Panc1 (cell line): ENCODE measurements around the gene CHST11. TPM values are rescaled to one million over a fixed set of nuclear protein-coding genes. Genes with fewer than 3 reads are reported as not detected.

Experiments
- ATAC-seq: fragments of 200-7000 bp; cut with Tn5 transposase; 2 replicates; pipeline ENCODE4 v1.9.1; 2020; ENCODE audit warnings: mild to moderate bottlenecking, moderate library complexity
- BruUV-seq: library from RNA; stranded (reverse); fragments of 400-500 nt; replicated peaks from 2 replicates; lab custom pipeline; 2021; lab: Mats Ljungman, UMichigan
- CTCF ChIA-PET: fragments of 300-600 bp; sonication (Branson Sonifier 250); formaldehyde crosslinking; loops from one replicate; lab custom pipeline; 2022; ENCODE audit warnings: antibody characterized with exemption; lab: Charles Lee
- POLR2A ChIA-PET: fragments of 300-600 bp; sonication (Branson Sonifier 250); formaldehyde crosslinking; loops from one replicate; lab custom pipeline; 2022; ENCODE audit warnings: antibody characterized with exemption; lab: Charles Lee
- DNase-seq: peaks from one replicate; pipeline ENCODE4 v3.0.0-alpha.2; 2010; ENCODE audit warnings: low read depth, low spot score
- H3K27ac ChIP-seq: 2 replicates; pipeline ENCODE4 v1.5.1; 2011; ENCODE audit warnings: mild to moderate bottlenecking, low read length, inconsistent platforms
- H3K27me3 ChIP-seq: fragments of 200-500 bp; sonication (Bioruptor generic); 2 replicates; pipeline ENCODE4 v1.6.0; 2014; ENCODE audit warnings: low read length, inconsistent platforms; ENCODE audit not compliant: control insufficient read depth, insufficient read depth
- H3K36me3 ChIP-seq: fragments of 200-500 bp; sonication (Bioruptor generic); 2 replicates; pipeline ENCODE4 v1.5.1; 2014; ENCODE audit warnings: inconsistent platforms, mild to moderate bottlenecking, low read length, moderate library complexity; ENCODE audit not compliant: control insufficient read depth, insufficient read depth
- H3K4me1 ChIP-seq: 2 replicates; pipeline ENCODE4 v1.5.1; 2011; ENCODE audit warnings: inconsistent platforms, mild to moderate bottlenecking, low read length, moderate library complexity; ENCODE audit not compliant: control insufficient read depth, insufficient read depth
- H3K4me3 ChIP-seq, 2 experiments: 2 replicates each; pipeline ENCODE4 v1.5.1; 2011 to 2012; ENCODE audit warnings: low read depth in 2 of 2, low read length in 2 of 2, mild to moderate bottlenecking in 2 of 2, inconsistent platforms in 1 of 2, moderate library complexity in 1 of 2
- H3K9me3 ChIP-seq: fragments of 200-500 bp; sonication (Bioruptor generic); 2 replicates; pipeline ENCODE4 v1.5.1; 2014; ENCODE audit warnings: low read depth, mild to moderate bottlenecking, inconsistent platforms, low read length, moderate library complexity; ENCODE audit not compliant: control insufficient read depth, insufficient read depth
- POLR2AphosphoS5 ChIP-seq: IDR thresholded peaks from 2 replicates; pipeline ENCODE4 v1.6.1; 2012; ENCODE audit warnings: mild to moderate bottlenecking, low read depth, low read length, moderate library complexity
- REST ChIP-seq, 2 experiments: IDR thresholded peaks; 2 replicates each; pipeline ENCODE4 v1.6.1; 2011 to 2012; ENCODE audit warnings: low read depth in 2 of 2, control low read depth in 1 of 2, low read length in 1 of 2, mild to moderate bottlenecking in 1 of 2, moderate library complexity in 1 of 2; ENCODE audit not compliant: insufficient read depth in 1 of 2
- SIN3A ChIP-seq: IDR thresholded peaks from 2 replicates; pipeline ENCODE4 v1.6.1; 2012; ENCODE audit warnings: low read depth, mild to moderate bottlenecking, low read length, moderate library complexity, borderline replicate concordance; ENCODE audit not compliant: insufficient read depth
- TCF7L2 ChIP-seq: IDR thresholded peaks from 2 replicates; pipeline ENCODE4 v1.6.1; 2011; ENCODE audit warnings: mild to moderate bottlenecking, low read depth, low read length, inconsistent platforms
- in situ Hi-C: cut with HindIII; loops from 2 replicates; pipeline ENCODE4 v1.10.0; 2016; ENCODE audit warnings: low sequenced_read_pairs, low pct_unique_long_range_greater_than_20kb
- intact Hi-C: fragments of 100-400 bp; cut with micrococcal nuclease; formaldehyde crosslinking; loops from one replicate; pipeline ENCODE4 v1.10.0; 2022; ENCODE audit not compliant: unreplicated experiment
- total RNA-seq: library from RNA; stranded (reverse); gene quantifications from one replicate; pipeline ENCODE4 v1.2.1, GENCODE V29; 2021; ENCODE audit not compliant: unreplicated experiment
- TF ChIP-seq, protein P1 (sequence below): fragments of 450-650 bp; IDR thresholded peaks from 2 replicates; pipeline ENCODE4 v1.5.1; 2017; ENCODE audit warnings: mild to moderate bottlenecking

Gene CHST11
- total RNA-seq, 1 experiment from 2014 or later, result 11.4 TPM

- ATAC-seq, result no peak
- Histone ChIP-seq H3K27ac (no peak overlapping the region), H3K36me3 (no peaks in the 10 kb centered on the region), H3K4me3 (no peak overlapping the region), H3K4me1 (no peaks in the 10 kb centered on the region), H3K9me3 (no peaks in the 10 kb centered on the region), H3K27me3 (no peaks in the 10 kb centered on the region)
- intact Hi-C loops (no loop called here), in situ Hi-C loops (no loop called here)
- BruUV-seq, result no TSS peak
- ChIA-PET CTCF (no interaction called here), POLR2A (no interaction called here)
- DNase-seq, result no peak
- TF ChIP-seq, protein P1, sequence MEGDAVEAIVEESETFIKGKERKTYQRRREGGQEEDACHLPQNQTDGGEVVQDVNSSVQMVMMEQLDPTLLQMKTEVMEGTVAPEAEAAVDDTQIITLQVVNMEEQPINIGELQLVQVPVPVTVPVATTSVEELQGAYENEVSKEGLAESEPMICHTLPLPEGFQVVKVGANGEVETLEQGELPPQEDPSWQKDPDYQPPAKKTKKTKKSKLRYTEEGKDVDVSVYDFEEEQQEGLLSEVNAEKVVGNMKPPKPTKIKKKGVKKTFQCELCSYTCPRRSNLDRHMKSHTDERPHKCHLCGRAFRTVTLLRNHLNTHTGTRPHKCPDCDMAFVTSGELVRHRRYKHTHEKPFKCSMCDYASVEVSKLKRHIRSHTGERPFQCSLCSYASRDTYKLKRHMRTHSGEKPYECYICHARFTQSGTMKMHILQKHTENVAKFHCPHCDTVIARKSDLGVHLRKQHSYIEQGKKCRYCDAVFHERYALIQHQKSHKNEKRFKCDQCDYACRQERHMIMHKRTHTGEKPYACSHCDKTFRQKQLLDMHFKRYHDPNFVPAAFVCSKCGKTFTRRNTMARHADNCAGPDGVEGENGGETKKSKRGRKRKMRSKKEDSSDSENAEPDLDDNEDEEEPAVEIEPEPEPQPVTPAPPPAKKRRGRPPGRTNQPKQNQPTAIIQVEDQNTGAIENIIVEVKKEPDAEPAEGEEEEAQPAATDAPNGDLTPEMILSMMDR, result no peak
- TF ChIP-seq REST (IDR thresholded peaks at IDR 0.05; ENCODE audit: insufficient read depth in 1 of 2, low read depth in 2 of 2, low read length in 1 of 2), result no peak
- no peak for TF ChIP-seq SIN3A
- TF ChIP-seq POLR2AphosphoS5, result no peak
- no peak for TF ChIP-seq TCF7L2
These were observed 21.0 kb downstream of the CHST11 start for GRCh38 chr12:104477510-104478390.

DNA sequence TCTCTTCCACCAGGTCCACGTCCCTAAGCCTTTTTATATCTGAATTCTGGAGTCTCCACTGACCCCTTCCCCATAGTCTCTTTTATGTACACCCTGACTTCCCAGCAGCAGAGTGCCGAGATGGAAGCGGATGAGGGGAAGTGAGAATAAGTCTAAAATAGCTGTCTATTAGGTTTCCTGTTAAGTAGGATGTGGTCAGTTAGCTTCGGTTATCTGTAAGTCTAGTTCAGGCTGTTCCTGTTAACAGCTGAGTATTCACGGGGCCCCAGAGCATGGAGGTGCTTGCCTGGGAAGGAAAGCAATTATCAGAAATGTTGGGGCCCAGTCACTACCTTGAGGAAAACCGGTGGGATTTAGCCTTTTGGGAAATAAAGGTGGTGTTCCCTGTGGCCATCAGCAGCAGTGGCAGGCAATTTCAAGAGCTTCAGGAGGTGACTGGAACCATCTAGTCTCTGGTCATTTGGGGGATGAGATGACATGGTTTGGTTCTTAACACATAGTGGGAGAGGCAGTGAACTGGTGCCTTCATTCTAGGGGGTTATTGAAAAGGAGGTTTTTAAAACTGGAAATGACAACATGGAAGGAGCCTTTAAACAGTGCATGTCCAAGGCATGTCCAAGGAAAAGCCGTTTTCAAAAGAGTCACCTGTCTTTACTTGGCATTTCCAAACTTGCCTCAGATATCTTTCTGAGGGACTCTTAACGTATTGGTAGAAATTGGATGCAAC, 21.8 kb downstream of the CHST11 start:
- intact Hi-C loops, result no loop called here
- ATAC-seq (no peak), DNase-seq (no peak)
- Histone ChIP-seq H3K36me3 (no peaks in the 10 kb centered on the region), H3K4me1 (no peaks in the 10 kb centered on the region), H3K4me3 (no peak overlapping the region), H3K27me3 (no peaks in the 10 kb centered on the region), H3K9me3 (no peaks in the 10 kb centered on the region), H3K27ac (no peak overlapping the region)
- in situ Hi-C loops, result no loop called here
- TF ChIP-seq, protein P1, result no peak
- TF ChIP-seq POLR2AphosphoS5, result no peak
- TF ChIP-seq REST (IDR thresholded peaks at IDR 0.05; ENCODE audit: insufficient read depth in 1 of 2, low read depth in 2 of 2, low read length in 1 of 2), result no peak
- TF ChIP-seq TCF7L2, result no peak
- TF ChIP-seq SIN3A, result no peak
- POLR2A ChIA-PET, result no interaction called here
- no TSS peak for BruUV-seq
- CTCF ChIA-PET, result no interaction called here
